ENCODE measurements around the gene LMNTD2. TPM values are rescaled to one million over a fixed set of nuclear protein-coding genes. Genes with fewer than 3 reads are reported as not detected.

The LMNTD2 gene
- polyA plus RNA-seq, 1 donor from 2014 or later = 0.61 TPM

DNA sequence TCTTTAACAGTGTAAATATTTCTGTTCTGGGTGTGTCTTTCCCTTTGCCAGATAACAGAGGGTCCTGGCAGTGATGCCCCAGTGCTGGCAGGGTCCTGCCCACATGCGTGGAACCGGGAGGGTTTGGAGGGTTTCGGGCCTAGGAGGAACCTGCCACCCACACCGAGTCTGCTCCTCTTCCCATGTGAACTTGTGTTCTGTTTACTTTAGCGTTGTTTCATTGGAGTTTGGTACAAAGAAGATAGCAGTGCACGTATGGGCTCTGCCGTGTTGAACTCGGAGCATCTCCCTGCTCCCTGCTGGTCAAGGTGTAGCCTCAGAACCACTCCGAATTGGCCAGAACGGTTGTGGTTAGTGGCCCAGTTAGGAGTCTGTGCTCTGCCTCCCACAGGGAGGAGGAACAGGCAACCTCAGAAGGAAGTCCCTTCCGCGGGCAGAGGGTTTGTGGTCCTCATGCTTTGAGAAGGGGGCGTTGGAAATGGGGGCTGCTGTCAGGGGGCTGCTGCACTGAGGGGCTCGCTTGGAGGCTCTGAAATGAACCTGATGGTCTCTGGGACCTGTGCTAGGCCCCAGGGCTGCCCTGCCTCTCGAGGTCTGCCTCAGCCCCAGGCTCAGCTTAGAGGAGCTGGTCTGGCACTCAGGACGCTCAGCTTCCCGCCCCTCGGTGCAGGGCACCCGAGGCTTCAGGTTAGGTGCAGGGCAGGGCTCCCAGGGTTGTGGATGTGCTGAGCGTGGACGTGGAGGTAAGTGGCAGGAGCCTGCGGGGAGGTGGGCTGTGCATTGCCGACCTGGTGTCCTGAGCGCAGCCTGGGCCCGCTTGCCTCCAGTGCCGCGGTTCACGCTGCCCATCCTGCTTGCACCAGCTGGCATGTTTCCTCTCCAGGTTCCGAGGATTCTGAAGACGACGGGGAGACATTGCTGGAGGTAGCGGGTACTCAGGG is 26.1 kb upstream of the LMNTD2 start:
- H3F3A ChIP-seq (ENCODE audit: insufficient read depth, low read length, poor library complexity, severe bottlenecking) = no peaks in the 10 kb centered on the region
- no peak overlapping the region for H2AFZ ChIP-seq (ENCODE audit: low read depth, low read length)
- H3K4me3 ChIP-seq (ENCODE audit: low read length) = no peak overlapping the region
- H3K36me3 ChIP-seq (ENCODE audit: insufficient read depth, low read length) = peaks cover 4% of the 10 kb centered on the region
- TF ChIP-seq EP300 (conservative IDR thresholded peaks at IDR 0.05; ENCODE audit: poor library complexity, severe bottlenecking) = no peak
- TF ChIP-seq, protein P1, sequence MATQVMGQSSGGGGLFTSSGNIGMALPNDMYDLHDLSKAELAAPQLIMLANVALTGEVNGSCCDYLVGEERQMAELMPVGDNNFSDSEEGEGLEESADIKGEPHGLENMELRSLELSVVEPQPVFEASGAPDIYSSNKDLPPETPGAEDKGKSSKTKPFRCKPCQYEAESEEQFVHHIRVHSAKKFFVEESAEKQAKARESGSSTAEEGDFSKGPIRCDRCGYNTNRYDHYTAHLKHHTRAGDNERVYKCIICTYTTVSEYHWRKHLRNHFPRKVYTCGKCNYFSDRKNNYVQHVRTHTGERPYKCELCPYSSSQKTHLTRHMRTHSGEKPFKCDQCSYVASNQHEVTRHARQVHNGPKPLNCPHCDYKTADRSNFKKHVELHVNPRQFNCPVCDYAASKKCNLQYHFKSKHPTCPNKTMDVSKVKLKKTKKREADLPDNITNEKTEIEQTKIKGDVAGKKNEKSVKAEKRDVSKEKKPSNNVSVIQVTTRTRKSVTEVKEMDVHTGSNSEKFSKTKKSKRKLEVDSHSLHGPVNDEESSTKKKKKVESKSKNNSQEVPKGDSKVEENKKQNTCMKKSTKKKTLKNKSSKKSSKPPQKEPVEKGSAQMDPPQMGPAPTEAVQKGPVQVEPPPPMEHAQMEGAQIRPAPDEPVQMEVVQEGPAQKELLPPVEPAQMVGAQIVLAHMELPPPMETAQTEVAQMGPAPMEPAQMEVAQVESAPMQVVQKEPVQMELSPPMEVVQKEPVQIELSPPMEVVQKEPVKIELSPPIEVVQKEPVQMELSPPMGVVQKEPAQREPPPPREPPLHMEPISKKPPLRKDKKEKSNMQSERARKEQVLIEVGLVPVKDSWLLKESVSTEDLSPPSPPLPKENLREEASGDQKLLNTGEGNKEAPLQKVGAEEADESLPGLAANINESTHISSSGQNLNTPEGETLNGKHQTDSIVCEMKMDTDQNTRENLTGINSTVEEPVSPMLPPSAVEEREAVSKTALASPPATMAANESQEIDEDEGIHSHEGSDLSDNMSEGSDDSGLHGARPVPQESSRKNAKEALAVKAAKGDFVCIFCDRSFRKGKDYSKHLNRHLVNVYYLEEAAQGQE (IDR thresholded peaks at IDR 0.05; ENCODE audit: borderline replicate concordance) = no peak
- TF ChIP-seq CTCF (IDR thresholded peaks at IDR 0.05; ENCODE audit: poor library complexity, severe bottlenecking) = no peak
- no peak for TF ChIP-seq EZH2 (IDR thresholded peaks at IDR 0.05; ENCODE audit: borderline replicate concordance, insufficient read depth, low read length, poor library complexity, severe bottlenecking)
- TF ChIP-seq SMC3 (conservative IDR thresholded peaks at IDR 0.05; ENCODE audit: poor library complexity) = no peak
- no peak for TF ChIP-seq RAD21 (conservative IDR thresholded peaks at IDR 0.05)
- TF ChIP-seq MXI1 (conservative IDR thresholded peaks at IDR 0.05; ENCODE audit: poor library complexity, severe bottlenecking) = no peak
- no peak for TF ChIP-seq POLR2AphosphoS5 (IDR thresholded peaks at IDR 0.05)
- TF ChIP-seq TAF1 (IDR thresholded peaks at IDR 0.05; ENCODE audit: low read depth) = no peak
- no peaks in the 10 kb centered on the region for H3K9me2 ChIP-seq (ENCODE audit: insufficient read depth, low read length)
- no peak overlapping the region for H3K27ac ChIP-seq (ENCODE audit: low read length)
- no peaks in the 10 kb centered on the region for H3K27me3 ChIP-seq (ENCODE audit: insufficient read depth, low read depth, low read length)
- H3K4me2 ChIP-seq (ENCODE audit: low read length) = no peak overlapping the region
- H3K9me3 ChIP-seq (ENCODE audit: low read length) = no peaks in the 10 kb centered on the region
- no peaks in the 10 kb centered on the region for H3K79me2 ChIP-seq (replicated peaks; ENCODE audit: insufficient read depth, low read length)
- no peaks in the 10 kb centered on the region for H4K20me1 ChIP-seq (ENCODE audit: insufficient read depth)
- no peak overlapping the region for H3K9ac ChIP-seq (ENCODE audit: low read length)

DNA sequence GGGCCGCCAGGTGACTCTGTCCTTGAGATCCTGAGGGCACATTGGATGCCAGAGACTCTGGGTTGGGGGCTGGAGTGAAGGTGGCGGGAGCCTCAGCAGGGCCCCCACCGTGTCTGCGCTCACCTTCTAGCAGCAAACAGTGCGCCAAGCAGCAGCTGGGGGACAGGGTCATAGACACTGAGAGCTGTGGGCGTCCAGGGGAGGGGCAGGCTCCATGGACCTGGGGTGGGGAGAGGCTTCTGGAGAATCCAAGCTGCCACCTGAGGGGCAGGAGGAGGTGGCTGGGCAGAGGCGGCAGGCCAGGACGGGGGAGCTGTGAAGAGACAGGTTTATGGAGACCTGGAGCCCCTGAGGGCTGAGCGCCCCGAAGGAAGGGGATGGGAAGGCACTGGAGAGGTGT is 23.7 kb upstream of the LMNTD2 start:
- H3K36me3 ChIP-seq (ENCODE audit: insufficient read depth, low read length) = peaks cover 4% of the 10 kb centered on the region
- H3K27me3 ChIP-seq (ENCODE audit: insufficient read depth, low read depth, low read length) = no peaks in the 10 kb centered on the region
- H3K79me2 ChIP-seq (replicated peaks; ENCODE audit: insufficient read depth, low read length) = peaks cover 14% of the 10 kb centered on the region
- H3K4me2 ChIP-seq (ENCODE audit: low read length) = no peak overlapping the region
- H3K4me3 ChIP-seq (ENCODE audit: low read length) = no peak overlapping the region
- H3K9me3 ChIP-seq (ENCODE audit: low read length) = no peaks in the 10 kb centered on the region
- H4K20me1 ChIP-seq (ENCODE audit: insufficient read depth) = peaks cover 9% of the 10 kb centered on the region
- TF ChIP-seq EP300 (conservative IDR thresholded peaks at IDR 0.05; ENCODE audit: poor library complexity, severe bottlenecking) (no peak), TAF1 (IDR thresholded peaks at IDR 0.05; ENCODE audit: low read depth) (no peak)
- no peak overlapping the region for H3K9ac ChIP-seq (ENCODE audit: low read length)
- no peak overlapping the region for H2AFZ ChIP-seq (ENCODE audit: low read depth, low read length)
- no peaks in the 10 kb centered on the region for H3K9me2 ChIP-seq (ENCODE audit: insufficient read depth, low read length)
- H3F3A ChIP-seq (ENCODE audit: insufficient read depth, low read length, poor library complexity, severe bottlenecking) = no peaks in the 10 kb centered on the region
- H3K27ac ChIP-seq (ENCODE audit: low read length) = no peak overlapping the region
